Measurements from ENCODE around the gene NUPR2. TPM values are rescaled to one million over a fixed set of nuclear protein-coding genes. Genes with fewer than 3 reads are reported as not detected.

NUPR2 gene
- total RNA-seq, 1 experiment from 2014 or later: not detected

DNA sequence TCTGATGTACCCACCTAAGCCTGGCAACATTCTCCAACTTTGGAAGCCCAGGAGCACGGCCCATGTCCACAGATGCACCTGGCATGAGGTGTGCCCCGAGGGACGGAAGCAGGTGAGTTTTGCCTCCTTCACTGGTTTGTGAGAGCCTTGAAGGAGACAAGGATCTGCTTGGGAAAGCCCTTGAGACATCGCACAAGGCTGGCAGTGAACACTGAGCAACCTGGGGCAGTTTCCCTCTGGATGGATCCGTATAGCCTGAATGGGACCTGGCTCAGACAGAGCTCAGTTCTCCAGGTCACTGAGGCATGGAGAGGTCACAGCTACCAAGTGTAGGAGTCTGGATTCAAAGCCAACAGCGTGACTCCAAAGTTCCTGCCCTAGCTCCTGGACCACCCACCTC lies 8.8 kb upstream of the NUPR2 start:
- Histone ChIP-seq H4K91ac (ENCODE audit: insufficient read length, low read depth, low read length) (no peak overlapping the region), H2BK120ac (ENCODE audit: low read depth, low read length, poor library complexity, severe bottlenecking) (no peak overlapping the region), H3K4ac (ENCODE audit: low read depth, low read length) (no peak overlapping the region), H2AK5ac (ENCODE audit: insufficient read length, low read length) (no peak overlapping the region), H4K8ac (replicated peaks; ENCODE audit: insufficient read length, low read depth, low read length) (no peak overlapping the region), H2BK5ac (ENCODE audit: insufficient read length, low read length) (no peak overlapping the region), H3K4me2 (ENCODE audit: insufficient read depth, insufficient read length, low read length) (no peak overlapping the region), H3K4me1 (ENCODE audit: insufficient read depth, low read length) (no peaks in the 10 kb centered on the region), H3K56ac (ENCODE audit: insufficient read length, low read depth, low read length) (no peak overlapping the region), H2BK12ac (ENCODE audit: insufficient read length, low read depth, low read length) (no peak overlapping the region), H3K23me2 (ENCODE audit: insufficient read length, low read depth, low read length, poor library complexity, severe bottlenecking) (no peaks in the 10 kb centered on the region), H4K20me1 (ENCODE audit: control insufficient read depth, insufficient read depth, insufficient read length) (no peaks in the 10 kb centered on the region), H3K27me3 (ENCODE audit: insufficient read depth, low read length) (no peaks in the 10 kb centered on the region), H3K9ac (ENCODE audit: extremely low read depth, insufficient read length, low read length) (no peak overlapping the region), H3T11ph (ENCODE audit: low read length) (no peak overlapping the region), H3K27ac (ENCODE audit: insufficient read length, low read depth, low read length) (no peak overlapping the region), H2AFZ (ENCODE audit: low read length) (no peak overlapping the region), H3K18ac (ENCODE audit: insufficient read length, low read depth, low read length) (no peak overlapping the region), H3K14ac (ENCODE audit: insufficient read depth, low read length) (no peak overlapping the region), H2BK20ac (ENCODE audit: low read depth, low read length, poor library complexity, severe bottlenecking) (no peak overlapping the region), H4K5ac (ENCODE audit: insufficient read length, low read depth, low read length) (no peak overlapping the region), H3K79me1 (ENCODE audit: insufficient read depth, low read depth, low read length, poor library complexity, severe bottlenecking) (no peaks in the 10 kb centered on the region), H3K9me3 (ENCODE audit: control insufficient read depth, low read depth, low read length) (peaks cover 75% of the 10 kb centered on the region), H3K79me2 (ENCODE audit: insufficient read depth, low read length) (no peaks in the 10 kb centered on the region), H2BK15ac (ENCODE audit: low read depth, low read length) (no peak overlapping the region), H3K23ac (ENCODE audit: insufficient read length, low read depth, low read length) (no peak overlapping the region)
- Mint-ChIP-seq H3K4me1 (no peaks in the 10 kb centered on the region), H3K9me3 (peaks cover 85 to 96% of the 10 kb centered on the region in 2 experiments), H3K27me3 (ENCODE audit: low read depth) (no peaks in the 10 kb centered on the region), H3K36me3 (ENCODE audit: insufficient read depth in 1 of 3, low read depth in 3 of 3) (peaks cover 7 to 22% (median 8%) of the 10 kb centered on the region in 3 experiments), H3K4me3 (no peak overlapping the region), H3K27ac (no peak overlapping the region)
- DNase-seq: no peak
- TF ChIP-seq, protein P1, sequence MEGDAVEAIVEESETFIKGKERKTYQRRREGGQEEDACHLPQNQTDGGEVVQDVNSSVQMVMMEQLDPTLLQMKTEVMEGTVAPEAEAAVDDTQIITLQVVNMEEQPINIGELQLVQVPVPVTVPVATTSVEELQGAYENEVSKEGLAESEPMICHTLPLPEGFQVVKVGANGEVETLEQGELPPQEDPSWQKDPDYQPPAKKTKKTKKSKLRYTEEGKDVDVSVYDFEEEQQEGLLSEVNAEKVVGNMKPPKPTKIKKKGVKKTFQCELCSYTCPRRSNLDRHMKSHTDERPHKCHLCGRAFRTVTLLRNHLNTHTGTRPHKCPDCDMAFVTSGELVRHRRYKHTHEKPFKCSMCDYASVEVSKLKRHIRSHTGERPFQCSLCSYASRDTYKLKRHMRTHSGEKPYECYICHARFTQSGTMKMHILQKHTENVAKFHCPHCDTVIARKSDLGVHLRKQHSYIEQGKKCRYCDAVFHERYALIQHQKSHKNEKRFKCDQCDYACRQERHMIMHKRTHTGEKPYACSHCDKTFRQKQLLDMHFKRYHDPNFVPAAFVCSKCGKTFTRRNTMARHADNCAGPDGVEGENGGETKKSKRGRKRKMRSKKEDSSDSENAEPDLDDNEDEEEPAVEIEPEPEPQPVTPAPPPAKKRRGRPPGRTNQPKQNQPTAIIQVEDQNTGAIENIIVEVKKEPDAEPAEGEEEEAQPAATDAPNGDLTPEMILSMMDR (conservative IDR thresholded peaks at IDR 0.05): no peak
- no CpG with 5 or more reads among the region's 6 CpGs for WGBS (ENCODE audit: extremely low coverage, insufficient read length, low lambda C conversion rate)
